Activated naive CD8-positive, alpha-beta T cell treated with anti-CD3 and anti-CD28 coated beads, Interleukin-2, amount 50 U/mL, for 16 hours (primary cell): Measurements from ENCODE around the gene SLC22A1.
"Not testable (repeated sequence)": the region's sequence is repeated elsewhere in the genome, so short reads cannot be mapped to it uniquely, and the experiment has no call there.

Source experiments
- DNase-seq: peaks from one replicate; pipeline ENCODE4 v3.0.0-alpha.2; 2020; ENCODE audit warnings: low read depth, low spot score

The SLC22A1 gene

GRCh38 chr6:160122744-160123143 is 1.1 kb downstream of the SLC22A1 start:
- no peak for DNase-seq

GRCh38 chr6:160124007-160124406 is 2.4 kb downstream of the SLC22A1 start:
- DNase-seq, result no peak

DNA sequence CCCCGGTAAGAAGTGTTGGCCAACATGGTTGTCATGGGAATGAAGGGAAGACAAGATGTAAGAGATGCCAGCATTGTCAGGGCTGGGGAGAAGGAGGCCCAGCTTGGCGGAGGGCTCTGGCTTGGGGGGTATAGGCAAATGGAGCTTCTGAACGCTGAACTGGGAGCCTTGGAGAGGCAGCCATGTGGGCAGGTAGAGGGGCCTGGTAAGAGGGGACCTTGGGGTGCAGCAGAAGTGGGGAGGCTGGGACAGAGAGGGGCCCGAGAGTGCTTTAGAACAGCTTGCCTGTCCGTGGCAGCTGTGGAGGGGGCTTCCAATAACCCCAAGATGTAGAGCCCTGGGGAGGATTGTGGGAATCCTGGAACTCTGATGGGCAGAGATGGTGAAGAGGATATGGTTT is 3.0 kb downstream of the SLC22A1 start:
- no peak for DNase-seq

- DNase-seq, result not testable (repeated sequence)
Observed at GRCh38 chr6:160125105-160125504, 3.5 kb downstream of the SLC22A1 start.

DNA sequence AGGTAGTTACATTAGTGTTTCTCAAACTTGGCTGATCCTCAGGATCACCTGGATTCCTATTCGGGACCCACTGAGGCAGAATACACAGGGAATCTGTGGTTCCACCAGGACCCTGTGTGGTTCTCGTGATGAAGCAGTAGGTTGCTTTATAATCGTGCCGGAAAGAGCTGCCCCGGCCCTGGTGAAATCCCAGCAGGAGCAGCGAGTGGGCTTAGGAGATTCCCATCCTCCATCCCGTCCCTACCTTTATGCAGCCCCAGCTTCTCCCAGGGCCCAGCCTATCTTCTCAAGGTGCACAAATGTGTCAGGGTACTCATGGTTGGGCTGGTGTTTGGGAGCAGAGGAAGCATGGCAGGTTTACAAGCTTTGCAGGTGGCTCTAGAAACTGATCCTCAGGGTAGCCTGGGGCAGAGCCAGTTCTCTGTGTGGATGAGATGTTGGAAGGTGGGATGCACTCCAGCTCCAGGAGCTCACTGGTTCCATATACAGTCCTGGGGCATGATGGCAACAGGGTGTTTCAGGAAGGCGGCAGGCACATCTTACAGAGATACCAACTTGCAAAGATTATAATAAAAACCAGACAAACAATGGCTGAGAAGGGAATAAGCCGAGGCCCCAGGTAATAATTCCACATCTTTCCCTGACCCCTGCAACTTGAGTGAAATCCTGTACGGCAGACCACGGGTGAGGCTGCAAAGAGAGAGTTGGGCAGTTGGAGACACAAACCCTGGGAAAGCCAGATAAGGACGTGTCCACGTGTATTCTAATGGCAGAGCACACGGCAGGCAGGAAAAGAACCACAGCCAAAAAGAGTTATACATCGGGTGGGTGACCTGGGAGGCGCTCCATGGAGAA is 5.9 kb downstream of the SLC22A1 start:
- DNase-seq, result no peak

DNA sequence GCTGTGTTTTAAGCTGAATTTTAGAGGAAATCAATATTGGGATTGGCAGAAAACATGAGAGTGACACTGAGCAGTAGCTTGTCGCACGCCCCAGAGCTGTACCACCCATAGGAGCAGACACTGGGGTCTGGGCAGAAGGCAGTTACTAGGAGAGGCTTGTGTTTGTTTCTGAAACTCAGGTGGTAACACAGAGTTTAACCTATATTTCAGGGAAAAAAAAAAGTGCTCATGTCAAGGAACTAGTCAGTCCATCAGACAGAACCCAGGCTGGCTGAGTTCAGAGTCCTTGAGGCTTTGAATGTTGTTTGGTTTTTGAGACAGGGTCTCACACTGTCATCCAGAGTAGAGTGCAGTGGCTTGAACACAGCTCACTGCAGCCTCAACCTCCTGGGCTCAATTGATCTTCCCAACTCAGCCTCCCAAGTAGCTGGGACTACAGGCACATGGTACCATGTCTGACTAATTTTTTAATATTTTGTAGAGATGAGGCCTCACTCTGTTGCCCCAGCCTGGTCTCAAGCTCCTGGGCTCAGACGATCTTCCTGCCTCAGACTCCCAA is 6.6 kb downstream of the SLC22A1 start:
- no peak for DNase-seq

DNA sequence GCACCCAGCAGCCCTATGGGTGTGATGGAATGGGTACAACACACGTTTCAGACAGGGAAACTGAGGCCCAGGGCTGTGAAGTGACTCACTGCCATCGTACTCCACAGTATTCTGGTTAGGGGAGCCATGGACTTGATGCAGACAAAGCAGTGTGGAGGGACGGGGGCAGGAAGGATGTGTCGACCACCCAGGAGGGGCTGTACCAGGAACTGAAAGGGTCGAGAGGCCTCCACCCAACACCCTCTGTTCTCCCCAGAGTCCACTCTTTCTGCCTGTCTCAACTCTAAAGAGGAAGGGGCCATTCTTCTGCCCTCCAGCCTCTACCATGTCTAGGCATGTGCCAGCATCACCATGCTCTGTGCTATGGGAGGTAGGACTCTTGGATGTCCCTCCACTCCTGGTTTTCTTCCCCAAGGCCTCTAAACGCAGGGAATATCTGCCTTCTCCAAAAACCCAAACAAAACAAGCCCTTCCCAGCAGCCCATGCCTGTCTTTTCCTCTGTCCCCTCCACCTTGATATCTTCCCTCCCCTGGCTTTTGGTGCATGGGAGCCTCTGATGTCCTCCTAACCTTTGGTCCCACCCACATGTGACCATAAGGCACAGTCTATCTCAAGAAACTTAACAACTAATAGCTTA is 7.4 kb downstream of the SLC22A1 start:
- DNase-seq, result no peak

GRCh38 chr6:160129881-160130615 is 8.4 kb downstream of the SLC22A1 start:
- no peak for DNase-seq

DNA sequence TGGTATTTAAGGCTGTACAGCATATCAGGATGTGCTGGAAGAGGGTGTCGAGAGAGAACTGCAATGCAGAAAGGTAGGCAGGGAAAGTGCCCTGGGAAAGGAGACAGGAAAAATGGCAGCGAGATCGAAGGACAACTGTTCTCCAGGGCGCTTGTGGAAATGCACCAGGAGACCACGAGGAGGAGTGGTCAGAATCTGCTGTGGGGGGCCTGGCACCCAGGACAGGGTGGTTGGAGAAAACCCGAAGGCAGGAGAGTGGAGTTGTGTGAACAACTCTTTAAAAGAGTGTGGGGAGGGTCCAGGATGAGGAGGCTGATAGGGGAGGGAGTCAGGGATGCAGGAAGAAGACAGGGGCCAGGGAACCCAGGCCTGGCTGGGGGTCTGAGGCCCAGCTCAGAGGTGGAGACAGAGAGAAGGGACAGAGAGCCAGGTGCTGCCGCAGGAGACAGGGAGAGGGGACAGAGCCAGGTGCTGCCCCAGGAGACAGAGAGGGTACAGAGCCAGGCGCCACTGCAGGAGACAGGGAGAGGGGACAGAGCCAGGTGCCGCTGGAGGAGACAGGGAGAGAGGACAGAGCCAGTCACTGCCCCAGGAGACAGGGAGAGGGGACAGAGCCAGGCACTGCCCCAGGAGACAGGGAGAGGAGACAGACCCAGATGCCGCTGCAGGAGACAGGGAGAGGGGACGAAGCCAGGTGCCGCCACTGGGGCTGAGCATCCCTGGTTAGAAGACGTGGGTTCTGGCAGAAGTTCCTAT is 9.3 kb downstream of the SLC22A1 start:
- no peak for DNase-seq

DNA sequence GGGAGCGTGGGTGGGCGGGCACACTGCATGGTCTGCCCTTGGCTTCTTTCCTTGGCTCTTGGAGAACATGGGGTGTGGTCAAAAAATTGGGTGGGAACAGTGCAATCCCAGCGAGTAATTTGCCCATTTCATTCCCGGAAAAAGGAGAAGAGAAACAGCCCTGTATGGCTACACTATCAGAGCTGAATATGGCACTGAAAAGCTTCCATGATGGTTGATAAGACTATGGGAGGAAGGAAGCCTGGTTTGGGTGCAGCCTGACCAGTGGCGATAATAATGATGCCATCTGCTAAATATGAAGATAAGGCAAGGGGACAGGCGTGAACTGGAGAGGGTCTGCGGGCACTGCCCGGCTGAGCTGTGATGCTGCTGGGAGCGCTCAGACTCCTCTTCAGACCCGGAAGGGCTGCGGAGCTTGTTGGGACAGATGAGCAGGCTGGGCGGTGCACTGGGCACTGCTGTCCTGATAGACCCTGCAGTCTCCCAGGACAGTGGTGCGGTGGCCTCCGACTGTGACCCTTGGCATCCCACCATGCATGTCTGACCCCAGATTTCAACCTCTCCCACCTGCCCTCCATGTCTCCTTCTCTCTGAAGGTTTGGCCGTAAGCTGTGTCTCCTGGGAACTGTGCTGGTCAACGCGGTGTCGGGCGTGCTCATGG is 10.2 kb downstream of the SLC22A1 start:
- no peak for DNase-seq

- DNase-seq, result no peak
Observed at GRCh38 chr6:160132297-160132637, 10.7 kb downstream of the SLC22A1 start.

- DNase-seq, result no peak
Observed at GRCh38 chr6:160132776-160133338, 11.2 kb downstream of the SLC22A1 start.

- no peak for DNase-seq
Observed at GRCh38 chr6:160133441-160134336, 12.1 kb downstream of the SLC22A1 start.

GRCh38 chr6:160134337-160134751 is 12.7 kb downstream of the SLC22A1 start:
- DNase-seq, result not testable (repeated sequence)

DNA sequence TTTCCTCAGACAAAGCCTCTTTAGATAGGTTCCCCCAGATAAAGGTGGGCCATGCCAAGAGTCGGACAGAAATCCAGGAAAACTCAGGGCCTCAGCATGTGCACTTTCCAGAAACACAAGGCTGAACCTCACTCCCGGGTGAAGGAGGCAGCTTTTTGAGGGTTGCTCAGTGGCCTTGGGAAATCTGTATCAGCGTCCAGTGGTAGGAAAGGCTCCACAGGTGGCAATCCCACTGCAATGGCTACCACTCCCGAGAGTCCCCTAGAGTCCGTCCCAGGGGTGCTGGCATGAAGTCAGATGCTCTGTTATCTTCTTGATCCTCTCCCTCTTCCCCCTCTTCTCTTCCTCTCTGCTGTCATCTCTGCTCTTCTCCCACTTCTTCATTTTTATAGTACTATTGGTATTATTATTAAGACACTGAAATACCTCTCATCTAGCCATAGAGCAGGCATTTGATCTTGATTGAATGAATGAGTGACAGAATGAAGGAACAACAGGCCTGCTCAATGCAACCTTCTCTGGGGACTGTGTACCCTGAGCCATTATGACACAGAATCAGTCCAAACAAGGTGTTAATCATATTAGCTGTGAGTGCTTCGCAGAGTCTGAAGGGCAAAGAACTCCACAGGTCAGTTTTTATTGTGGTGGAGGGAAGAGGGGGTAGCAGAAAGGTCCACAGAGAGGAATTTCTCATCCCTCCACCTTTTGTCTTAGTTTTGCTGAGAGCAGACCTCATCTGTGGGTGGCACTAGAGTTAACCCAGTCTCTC is 13.3 kb downstream of the SLC22A1 start:
- no peak for DNase-seq

DNA sequence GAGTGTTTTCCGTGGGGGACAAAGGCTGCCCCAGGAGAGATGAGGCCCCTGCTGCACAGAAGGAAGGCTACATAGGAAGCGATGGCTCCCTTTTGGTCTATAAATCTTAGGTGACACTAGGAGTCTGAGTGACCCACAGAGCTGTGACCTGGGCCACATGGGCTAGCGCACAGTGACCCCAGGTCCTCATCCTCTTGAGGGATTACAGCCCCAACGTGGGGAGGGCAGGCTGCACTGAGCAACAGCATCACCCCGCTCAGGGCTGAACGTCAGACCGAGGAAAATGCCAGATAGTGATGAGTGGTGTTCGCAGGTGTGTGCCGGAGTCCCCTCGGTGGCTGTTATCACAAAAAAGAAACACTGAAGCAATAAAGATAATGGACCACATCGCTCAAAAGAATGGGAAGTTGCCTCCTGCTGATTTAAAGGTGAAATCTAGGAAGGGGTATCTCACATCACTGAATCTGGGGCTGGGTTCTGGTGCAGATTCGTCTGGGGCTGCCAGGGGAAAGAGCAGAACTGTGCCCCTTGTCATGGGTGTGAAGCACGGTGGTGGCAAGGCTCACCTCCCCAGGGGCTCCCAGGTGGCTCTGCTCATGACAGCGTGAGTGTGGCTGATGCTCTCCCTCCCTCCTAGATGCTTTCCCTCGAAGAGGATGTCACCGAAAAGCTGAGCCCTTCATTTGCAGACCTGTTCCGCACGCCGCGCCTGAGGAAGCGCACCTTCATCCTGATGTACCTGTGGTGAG is 14.5 kb downstream of the SLC22A1 start:
- no peak for DNase-seq

DNA sequence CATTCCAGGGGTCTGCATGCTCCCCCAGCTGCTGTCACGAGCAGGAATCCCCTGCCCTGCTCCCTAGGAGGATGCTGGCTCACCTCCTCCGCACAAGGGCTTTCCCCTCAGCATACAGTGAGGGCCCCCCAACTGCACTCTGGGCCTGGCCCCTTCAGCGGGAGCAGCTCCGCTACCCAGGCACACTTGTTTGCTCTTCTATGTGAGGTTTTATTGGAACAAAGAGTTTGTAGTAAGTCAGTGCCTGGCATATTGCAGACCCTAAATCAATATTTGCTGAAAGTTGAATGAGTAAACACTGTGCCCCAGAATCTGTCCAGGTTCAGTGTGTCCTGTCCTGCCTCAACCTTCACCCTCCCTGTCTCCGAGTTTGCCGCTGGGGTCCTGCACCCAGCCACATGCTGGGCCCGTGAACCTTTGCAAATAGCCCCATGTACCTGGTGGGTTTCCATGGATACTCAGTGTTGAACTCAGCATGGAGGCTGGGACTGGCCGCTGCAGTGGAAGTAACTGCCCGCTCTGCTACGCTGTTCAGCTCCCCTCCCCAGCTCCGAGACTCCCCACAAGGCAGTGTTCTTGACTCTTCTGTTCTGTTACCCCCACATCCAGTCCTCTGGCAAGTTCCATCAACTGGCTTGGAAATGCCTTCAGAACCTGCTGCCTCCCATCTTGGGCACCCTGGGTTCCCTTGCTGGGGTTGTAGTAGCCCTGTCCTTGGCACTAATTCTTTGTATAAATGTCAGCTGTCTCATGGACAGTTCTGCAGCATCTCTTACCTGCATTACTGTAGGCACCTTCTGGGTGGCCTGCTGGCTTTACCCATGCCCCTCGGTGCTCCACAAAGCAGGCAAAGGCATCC is 15.7 kb downstream of the SLC22A1 start:
- DNase-seq, result no peak
